HepG2 (cell line): Measurements from ENCODE around the gene ASCC2. TPM values are rescaled to one million over a fixed set of nuclear protein-coding genes. Genes with fewer than 3 reads are reported as not detected.

ENCODE experiments used
- ESRRA ChIP-seq: sonication (generic); formaldehyde crosslinking; IDR thresholded peaks from 2 replicates; pipeline ENCODE4 v1.5.1; 2020; ENCODE audit warnings: mild to moderate bottlenecking, low read depth, missing genetic modification reagents
- FOXP1 ChIP-seq, 2 experiments: fragments of 450-650 bp in 1 of 2; IDR thresholded peaks; 2 replicates each; pipeline ENCODE4 v1.6.1; 2017 to 2018; ENCODE audit warnings: antibody characterized with exemption in 1 of 2
- HNRNPLL ChIP-seq: fragments of 200-400 bp; formaldehyde crosslinking; IDR thresholded peaks from 2 replicates; pipeline ENCODE4 v1.6.1; 2017; ENCODE audit warnings: mild to moderate bottlenecking, low read depth, low read length; ENCODE audit not compliant: poor library complexity, severe bottlenecking
- ZNF564 ChIP-seq: sonication (generic); formaldehyde crosslinking; IDR thresholded peaks from 2 replicates; pipeline ENCODE4 v1.8.1; 2023; ENCODE audit warnings: mild to moderate bottlenecking, missing genetic modification reagents
- ZNF605 ChIP-seq: sonication (generic); formaldehyde crosslinking; IDR thresholded peaks from 2 replicates; pipeline ENCODE4 v1.8.0; 2022; ENCODE audit warnings: mild to moderate bottlenecking, missing genetic modification reagents
- polyA plus RNA-seq, 8 experiments: library from polyadenylated mRNA; depleted of rRNA in 3 of 8; stranded (reverse) in 7 of 8; unstranded in 1 of 8; fragments of >200 nt; fragmentation: Illumina TruSeq in 4 of 8; extraction: Trizol in 4 of 8; gene quantifications; 2 replicates each; pipeline versions ENCODE4 v1.2.1 to v1.2.3, GENCODE V29; 2011 to 2016; ENCODE audit warnings: low read depth in 4 of 8, missing spikeins in 1 of 8, mixed read lengths in 1 of 8; ENCODE audit not compliant: insufficient read depth in 1 of 8
- total RNA-seq, 5 experiments: library from RNA; depleted of rRNA; stranded (reverse); fragments of >200 nt; fragmentation: Illumina TruSeq; extraction: Trizol; gene quantifications; 2 replicates each; pipeline ENCODE4 v1.2.3, GENCODE V29; 2016; ENCODE audit warnings: low read depth in 1 of 5
- TF ChIP-seq, protein P1 (sequence below), 2 experiments: sonication (generic) in 1 of 2; formaldehyde crosslinking in 1 of 2; IDR thresholded peaks; 2 replicates each; pipeline versions ENCODE4 v1.6.1 to v1.9.0; 2014 to 2022; ENCODE audit warnings: antibody characterized with exemption in 1 of 2, borderline replicate concordance in 1 of 2, inconsistent platforms in 1 of 2, low read depth in 1 of 2, missing genetic modification reagents in 1 of 2
- TF ChIP-seq, protein P2 (sequence below): sonication (generic); formaldehyde crosslinking; IDR thresholded peaks from 2 replicates; pipeline ENCODE4 v1.4.0; 2020; ENCODE audit warnings: missing genetic modification reagents, borderline replicate concordance
- TF ChIP-seq, protein P3 (sequence below): sonication (generic); formaldehyde crosslinking; IDR thresholded peaks from 2 replicates; pipeline ENCODE4 v1.4.0; 2020; ENCODE audit warnings: missing genetic modification reagents
- TF ChIP-seq, protein P4 (sequence below): IDR thresholded peaks from 2 replicates; pipeline ENCODE4 v1.6.1; 2012; ENCODE audit warnings: inconsistent platforms

ASCC2 gene
- total and polyA plus RNA-seq, 2 of the 13 experiments (the other 11 are each of a cell fraction or from before 2014, with no cell fraction given), result 26.2 to 26.3 TPM

DNA sequence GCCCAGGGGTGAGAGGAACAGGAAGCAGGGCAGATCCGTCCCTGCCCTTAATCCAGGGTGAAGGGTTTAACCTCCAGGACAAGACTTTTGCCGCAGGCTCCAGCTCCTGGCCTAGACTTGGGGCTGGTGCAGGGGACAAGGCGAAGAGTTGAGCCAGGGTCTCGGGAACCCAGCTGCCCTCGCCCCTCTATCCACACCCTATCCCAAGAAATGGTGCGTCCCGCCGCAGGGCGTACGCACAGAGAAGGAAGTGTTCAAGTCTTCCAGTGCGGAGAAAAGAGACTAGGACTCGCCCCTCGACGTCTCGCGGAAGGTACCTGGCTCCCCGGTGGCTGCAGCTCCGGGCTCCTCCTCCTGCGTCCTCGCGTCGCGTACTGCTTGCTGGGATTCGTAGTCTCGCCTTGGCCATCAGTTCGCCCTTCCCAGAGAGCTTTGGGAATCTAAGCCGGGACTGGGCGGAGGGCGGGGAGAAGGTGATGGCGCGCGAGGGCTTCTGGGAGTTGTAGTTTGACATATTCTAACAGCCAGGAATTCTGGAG is 71.4 kb downstream of the ASCC2 start, which contains the start of gene ZMAT5 (continued):
- TF ChIP-seq, protein P1, sequence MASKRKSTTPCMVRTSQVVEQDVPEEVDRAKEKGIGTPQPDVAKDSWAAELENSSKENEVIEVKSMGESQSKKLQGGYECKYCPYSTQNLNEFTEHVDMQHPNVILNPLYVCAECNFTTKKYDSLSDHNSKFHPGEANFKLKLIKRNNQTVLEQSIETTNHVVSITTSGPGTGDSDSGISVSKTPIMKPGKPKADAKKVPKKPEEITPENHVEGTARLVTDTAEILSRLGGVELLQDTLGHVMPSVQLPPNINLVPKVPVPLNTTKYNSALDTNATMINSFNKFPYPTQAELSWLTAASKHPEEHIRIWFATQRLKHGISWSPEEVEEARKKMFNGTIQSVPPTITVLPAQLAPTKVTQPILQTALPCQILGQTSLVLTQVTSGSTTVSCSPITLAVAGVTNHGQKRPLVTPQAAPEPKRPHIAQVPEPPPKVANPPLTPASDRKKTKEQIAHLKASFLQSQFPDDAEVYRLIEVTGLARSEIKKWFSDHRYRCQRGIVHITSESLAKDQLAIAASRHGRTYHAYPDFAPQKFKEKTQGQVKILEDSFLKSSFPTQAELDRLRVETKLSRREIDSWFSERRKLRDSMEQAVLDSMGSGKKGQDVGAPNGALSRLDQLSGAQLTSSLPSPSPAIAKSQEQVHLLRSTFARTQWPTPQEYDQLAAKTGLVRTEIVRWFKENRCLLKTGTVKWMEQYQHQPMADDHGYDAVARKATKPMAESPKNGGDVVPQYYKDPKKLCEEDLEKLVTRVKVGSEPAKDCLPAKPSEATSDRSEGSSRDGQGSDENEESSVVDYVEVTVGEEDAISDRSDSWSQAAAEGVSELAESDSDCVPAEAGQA (IDR thresholded peaks at IDR 0.05; ENCODE audit: low read depth), result peak; percentile 15; the same call in 1 of the 2 replicates
- TF ChIP-seq, protein P1 (CRISPR knock-in tag; IDR thresholded peaks at IDR 0.05; ENCODE audit: borderline replicate concordance), result no peak
- TF ChIP-seq ESRRA (CRISPR knock-in tag) (no peak), HNRNPLL (peak; percentile 78), ZNF564 (CRISPR knock-in tag) (peak; percentile 49; the same call in 1 of the 2 replicates), FOXP1 (IDR thresholded peaks at IDR 0.05) (no peak), FOXP1 (CRISPR knock-in tag; IDR thresholded peaks at IDR 0.05) (0 out of 2 replicates have a peak, but pooled peaks have one; percentile 3), ZNF605 (CRISPR knock-in tag) (peak; percentile 36)
- TF ChIP-seq, protein P2, sequence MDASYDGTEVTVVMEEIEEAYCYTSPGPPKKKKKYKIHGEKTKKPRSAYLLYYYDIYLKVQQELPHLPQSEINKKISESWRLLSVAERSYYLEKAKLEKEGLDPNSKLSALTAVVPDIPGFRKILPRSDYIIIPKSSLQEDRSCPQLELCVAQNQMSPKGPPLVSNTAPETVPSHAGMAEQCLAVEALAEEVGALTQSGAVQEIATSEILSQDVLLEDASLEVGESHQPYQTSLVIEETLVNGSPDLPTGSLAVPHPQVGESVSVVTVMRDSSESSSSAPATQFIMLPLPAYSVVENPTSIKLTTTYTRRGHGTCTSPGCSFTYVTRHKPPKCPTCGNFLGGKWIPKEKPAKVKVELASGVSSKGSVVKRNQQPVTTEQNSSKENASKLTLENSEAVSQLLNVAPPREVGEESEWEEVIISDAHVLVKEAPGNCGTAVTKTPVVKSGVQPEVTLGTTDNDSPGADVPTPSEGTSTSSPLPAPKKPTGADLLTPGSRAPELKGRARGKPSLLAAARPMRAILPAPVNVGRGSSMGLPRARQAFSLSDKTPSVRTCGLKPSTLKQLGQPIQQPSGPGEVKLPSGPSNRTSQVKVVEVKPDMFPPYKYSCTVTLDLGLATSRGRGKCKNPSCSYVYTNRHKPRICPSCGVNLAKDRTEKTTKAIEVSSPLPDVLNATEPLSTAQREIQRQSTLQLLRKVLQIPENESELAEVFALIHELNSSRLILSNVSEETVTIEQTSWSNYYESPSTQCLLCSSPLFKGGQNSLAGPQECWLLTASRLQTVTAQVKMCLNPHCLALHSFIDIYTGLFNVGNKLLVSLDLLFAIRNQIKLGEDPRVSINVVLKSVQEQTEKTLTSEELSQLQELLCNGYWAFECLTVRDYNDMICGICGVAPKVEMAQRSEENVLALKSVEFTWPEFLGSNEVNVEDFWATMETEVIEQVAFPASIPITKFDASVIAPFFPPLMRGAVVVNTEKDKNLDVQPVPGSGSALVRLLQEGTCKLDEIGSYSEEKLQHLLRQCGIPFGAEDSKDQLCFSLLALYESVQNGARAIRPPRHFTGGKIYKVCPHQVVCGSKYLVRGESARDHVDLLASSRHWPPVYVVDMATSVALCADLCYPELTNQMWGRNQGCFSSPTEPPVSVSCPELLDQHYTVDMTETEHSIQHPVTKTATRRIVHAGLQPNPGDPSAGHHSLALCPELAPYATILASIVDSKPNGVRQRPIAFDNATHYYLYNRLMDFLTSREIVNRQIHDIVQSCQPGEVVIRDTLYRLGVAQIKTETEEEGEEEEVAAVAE (CRISPR knock-in tag), result peak; percentile 15; the same call in 1 of the 2 replicates
- TF ChIP-seq, protein P3, sequence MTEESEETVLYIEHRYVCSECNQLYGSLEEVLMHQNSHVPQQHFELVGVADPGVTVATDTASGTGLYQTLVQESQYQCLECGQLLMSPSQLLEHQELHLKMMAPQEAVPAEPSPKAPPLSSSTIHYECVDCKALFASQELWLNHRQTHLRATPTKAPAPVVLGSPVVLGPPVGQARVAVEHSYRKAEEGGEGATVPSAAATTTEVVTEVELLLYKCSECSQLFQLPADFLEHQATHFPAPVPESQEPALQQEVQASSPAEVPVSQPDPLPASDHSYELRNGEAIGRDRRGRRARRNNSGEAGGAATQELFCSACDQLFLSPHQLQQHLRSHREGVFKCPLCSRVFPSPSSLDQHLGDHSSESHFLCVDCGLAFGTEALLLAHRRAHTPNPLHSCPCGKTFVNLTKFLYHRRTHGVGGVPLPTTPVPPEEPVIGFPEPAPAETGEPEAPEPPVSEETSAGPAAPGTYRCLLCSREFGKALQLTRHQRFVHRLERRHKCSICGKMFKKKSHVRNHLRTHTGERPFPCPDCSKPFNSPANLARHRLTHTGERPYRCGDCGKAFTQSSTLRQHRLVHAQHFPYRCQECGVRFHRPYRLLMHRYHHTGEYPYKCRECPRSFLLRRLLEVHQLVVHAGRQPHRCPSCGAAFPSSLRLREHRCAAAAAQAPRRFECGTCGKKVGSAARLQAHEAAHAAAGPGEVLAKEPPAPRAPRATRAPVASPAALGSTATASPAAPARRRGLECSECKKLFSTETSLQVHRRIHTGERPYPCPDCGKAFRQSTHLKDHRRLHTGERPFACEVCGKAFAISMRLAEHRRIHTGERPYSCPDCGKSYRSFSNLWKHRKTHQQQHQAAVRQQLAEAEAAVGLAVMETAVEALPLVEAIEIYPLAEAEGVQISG (CRISPR knock-in tag), result peak; percentile 27
- TF ChIP-seq, protein P4, sequence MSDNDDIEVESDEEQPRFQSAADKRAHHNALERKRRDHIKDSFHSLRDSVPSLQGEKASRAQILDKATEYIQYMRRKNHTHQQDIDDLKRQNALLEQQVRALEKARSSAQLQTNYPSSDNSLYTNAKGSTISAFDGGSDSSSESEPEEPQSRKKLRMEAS, result peak; percentile 63; the same call in 1 of the 2 replicates
